Activated T-helper 1 cell treated with anti-CD3 and anti-CD28 coated beads, Interleukin-12 subunit alpha, Interleukin-12 subunit beta, Interleukin-2, Interleukin-4 antibody, amounts not matched to agents 30 ng/mL and 10 ng/mL and 1 ng/mL, durations not matched to agents 14 hours and 24 hours and 36 hours (primary cell): ENCODE measurements around the gene VWC2L. TPM values are rescaled to one million over a fixed set of nuclear protein-coding genes. Genes with fewer than 3 reads are reported as not detected.

ENCODE experiments used
- DNase-seq: peaks from one replicate; pipeline ENCODE4 v3.0.0; 2021; ENCODE audit warnings: low spot score
- H3K27ac Mint-ChIP-seq: one replicate; pipeline ENCODE4 v1.8.0; 2021; ENCODE audit warnings: mild to moderate bottlenecking, mixed read lengths
- H3K27me3 Mint-ChIP-seq: one replicate; pipeline ENCODE4 v1.8.0; 2022; ENCODE audit warnings: mild to moderate bottlenecking, moderate library complexity, mixed read lengths; ENCODE audit not compliant: insufficient read depth
- H3K36me3 Mint-ChIP-seq: one replicate; pipeline ENCODE4 v1.8.0; 2021; ENCODE audit warnings: low read depth, mixed read lengths
- H3K4me1 Mint-ChIP-seq: one replicate; pipeline ENCODE4 v1.8.0; 2021; ENCODE audit warnings: low read depth, mixed read lengths
- H3K4me3 Mint-ChIP-seq: one replicate; pipeline ENCODE4 v1.8.0; 2021; ENCODE audit warnings: mild to moderate bottlenecking, moderate library complexity, mixed read lengths
- H3K9me3 Mint-ChIP-seq: one replicate; pipeline ENCODE4 v1.8.0; 2021; ENCODE audit warnings: mixed read lengths
- intact Hi-C: fragments of 100-400 bp; cut with micrococcal nuclease; formaldehyde crosslinking; loops from one replicate; pipeline ENCODE4 v1.15.1; 2024
- total RNA-seq: library from RNA; stranded (reverse); gene quantifications from 2 replicates; pipeline ENCODE4 v1.2.3, GENCODE V29; 2022

VWC2L gene
- total RNA-seq, 1 donor from 2014 or later: not detected

GRCh38 chr2:214395040-214395439 is 15.8 kb upstream of the VWC2L start:
- Mint-ChIP-seq H3K4me3 (no peak overlapping the region), H3K27me3 (no peaks in the 10 kb centered on the region), H3K9me3 (no peaks in the 10 kb centered on the region), H3K4me1 (no peaks in the 10 kb centered on the region), H3K36me3 (no peaks in the 10 kb centered on the region), H3K27ac (no peak overlapping the region)
- intact Hi-C loops: no loop called here
- DNase-seq: no peak

- Mint-ChIP-seq H3K27ac (no peak overlapping the region), H3K4me1 (no peaks in the 10 kb centered on the region), H3K27me3 (no peaks in the 10 kb centered on the region), H3K9me3 (no peaks in the 10 kb centered on the region), H3K4me3 (no peak overlapping the region), H3K36me3 (no peaks in the 10 kb centered on the region)
- intact Hi-C loops: no loop called here
- no peak for DNase-seq
These were observed 9.3 kb upstream of the VWC2L start for GRCh38 chr2:214401580-214401979.

GRCh38 chr2:214410128-214410775 is 602 bp upstream of the VWC2L start:
- H3K27me3 Mint-ChIP-seq: no peaks in the 10 kb centered on the region
- no peaks in the 10 kb centered on the region for H3K36me3 Mint-ChIP-seq
- no peak overlapping the region for H3K4me3 Mint-ChIP-seq
- no peak for DNase-seq
- no peak overlapping the region for H3K27ac Mint-ChIP-seq
- no peaks in the 10 kb centered on the region for H3K9me3 Mint-ChIP-seq
- intact Hi-C loops: no loop called here
- no peaks in the 10 kb centered on the region for H3K4me1 Mint-ChIP-seq

GRCh38 chr2:214412679-214413078 is 1.8 kb downstream of the VWC2L start:
- Mint-ChIP-seq H3K27me3 (no peaks in the 10 kb centered on the region), H3K4me1 (no peaks in the 10 kb centered on the region), H3K4me3 (no peak overlapping the region)

GRCh38 chr2:214436470-214436869 is 25.6 kb downstream of the VWC2L start:
- no peaks in the 10 kb centered on the region for H3K27me3 Mint-ChIP-seq
- no peak for DNase-seq
- no peak overlapping the region for H3K27ac Mint-ChIP-seq
- intact Hi-C loops: no loop called here
- H3K36me3 Mint-ChIP-seq: no peaks in the 10 kb centered on the region
- H3K4me3 Mint-ChIP-seq: no peak overlapping the region
- H3K4me1 Mint-ChIP-seq: no peaks in the 10 kb centered on the region
- no peaks in the 10 kb centered on the region for H3K9me3 Mint-ChIP-seq

More at GRCh38 chr2:214412679-214413078, 1.8 kb downstream of the VWC2L start:
- Mint-ChIP-seq H3K36me3 (no peaks in the 10 kb centered on the region), H3K27ac (no peak overlapping the region), H3K9me3 (no peaks in the 10 kb centered on the region)
- intact Hi-C loops: no loop called here
- DNase-seq: no peak

GRCh38 chr2:214450118-214450894 is 39.5 kb downstream of the VWC2L start:
- Mint-ChIP-seq H3K27ac (no peak overlapping the region), H3K27me3 (no peaks in the 10 kb centered on the region), H3K9me3 (no peaks in the 10 kb centered on the region), H3K36me3 (no peaks in the 10 kb centered on the region), H3K4me1 (no peaks in the 10 kb centered on the region), H3K4me3 (no peak overlapping the region)
- DNase-seq: no peak
- intact Hi-C loops: no loop called here

GRCh38 chr2:214451516-214452275 is 40.8 kb downstream of the VWC2L start:
- Mint-ChIP-seq H3K27me3 (no peaks in the 10 kb centered on the region), H3K27ac (no peak overlapping the region), H3K4me3 (no peak overlapping the region), H3K4me1 (no peaks in the 10 kb centered on the region), H3K36me3 (no peaks in the 10 kb centered on the region), H3K9me3 (no peaks in the 10 kb centered on the region)
- intact Hi-C loops: no loop called here
- DNase-seq: no peak

- peaks cover 7% of the 10 kb centered on the region for H3K9me3 Mint-ChIP-seq
These were observed 54.7 kb downstream of the VWC2L start for GRCh38 chr2:214465363-214466146.

GRCh38 chr2:214469728-214470127 is 58.9 kb downstream of the VWC2L start:
- H3K9me3 Mint-ChIP-seq: no peaks in the 10 kb centered on the region
- H3K4me1 Mint-ChIP-seq: no peaks in the 10 kb centered on the region
- intact Hi-C loops: no loop called here
- H3K27me3 Mint-ChIP-seq: no peaks in the 10 kb centered on the region
- H3K27ac Mint-ChIP-seq: no peak overlapping the region
- DNase-seq: no peak
- no peaks in the 10 kb centered on the region for H3K36me3 Mint-ChIP-seq
- H3K4me3 Mint-ChIP-seq: no peak overlapping the region

More at GRCh38 chr2:214465363-214466146, 54.7 kb downstream of the VWC2L start:
- Mint-ChIP-seq H3K4me1 (no peaks in the 10 kb centered on the region), H3K27me3 (no peaks in the 10 kb centered on the region), H3K27ac (no peak overlapping the region), H3K4me3 (no peak overlapping the region), H3K36me3 (no peaks in the 10 kb centered on the region)
- intact Hi-C loops: no loop called here
- no peak for DNase-seq

GRCh38 chr2:214471382-214471781 is 60.5 kb downstream of the VWC2L start:
- no peak overlapping the region for H3K27ac Mint-ChIP-seq
- H3K9me3 Mint-ChIP-seq: no peaks in the 10 kb centered on the region
- H3K4me1 Mint-ChIP-seq: no peaks in the 10 kb centered on the region
- no peak for DNase-seq
- no peak overlapping the region for H3K4me3 Mint-ChIP-seq
- intact Hi-C loops: no loop called here
- H3K36me3 Mint-ChIP-seq: no peaks in the 10 kb centered on the region
- H3K27me3 Mint-ChIP-seq: no peaks in the 10 kb centered on the region

- Mint-ChIP-seq H3K4me1 (no peaks in the 10 kb centered on the region), H3K27me3 (no peaks in the 10 kb centered on the region)
These were observed 61.1 kb downstream of the VWC2L start for GRCh38 chr2:214471990-214472389.

GRCh38 chr2:214477305-214477704 is 66.5 kb downstream of the VWC2L start:
- Mint-ChIP-seq H3K27ac (no peak overlapping the region), H3K27me3 (no peaks in the 10 kb centered on the region), H3K36me3 (no peaks in the 10 kb centered on the region), H3K9me3 (no peaks in the 10 kb centered on the region), H3K4me3 (no peak overlapping the region), H3K4me1 (no peaks in the 10 kb centered on the region)
- DNase-seq: no peak
- intact Hi-C loops: no loop called here

More at GRCh38 chr2:214471990-214472389, 61.1 kb downstream of the VWC2L start:
- no peak overlapping the region for H3K27ac Mint-ChIP-seq
- intact Hi-C loops: no loop called here
- no peak for DNase-seq
- H3K4me3 Mint-ChIP-seq: no peak overlapping the region
- no peaks in the 10 kb centered on the region for H3K36me3 Mint-ChIP-seq
- no peaks in the 10 kb centered on the region for H3K9me3 Mint-ChIP-seq
